HepG2 (cell line): ENCODE data around the gene TEX101. TPM values are rescaled to one million over a fixed set of nuclear protein-coding genes. Genes with fewer than 3 reads are reported as not detected.

Experiments
- FOXA1 ChIP-seq, 2 experiments: fragments of 450-650 bp in 1 of 2; sonication (generic) in 1 of 2; formaldehyde crosslinking in 1 of 2; IDR thresholded peaks; 2 replicates each; pipeline versions ENCODE4 v1.4.0 to v1.6.1; 2016 to 2020; ENCODE audit warnings: missing genetic modification reagents in 1 of 2
- GABPB1 ChIP-seq: IDR thresholded peaks from 2 replicates; pipeline ENCODE4 v1.6.1; 2016; ENCODE audit warnings: mild to moderate bottlenecking, missing genetic modification reagents, moderate library complexity, missing compliant biosample characterization
- HOXA3 ChIP-seq: sonication (generic); formaldehyde crosslinking; IDR thresholded peaks from 2 replicates; pipeline ENCODE4 v1.5.0; 2020; ENCODE audit warnings: missing genetic modification reagents
- LBX2 ChIP-seq: sonication (generic); formaldehyde crosslinking; IDR thresholded peaks from 2 replicates; pipeline ENCODE4 v1.5.0; 2020; ENCODE audit warnings: missing genetic modification reagents, mild to moderate bottlenecking, borderline replicate concordance
- MED1 ChIP-seq: sonication (generic); formaldehyde crosslinking; IDR thresholded peaks from 2 replicates; pipeline ENCODE4 v1.4.0; 2020; ENCODE audit warnings: missing genetic modification reagents
- NKX3-1 ChIP-seq: sonication (generic); formaldehyde crosslinking; IDR thresholded peaks from 2 replicates; pipeline ENCODE4 v1.5.0; 2020; ENCODE audit warnings: missing genetic modification reagents
- ZEB1 ChIP-seq: IDR thresholded peaks from 2 replicates; pipeline ENCODE4 v1.6.1; 2012; ENCODE audit warnings: mild to moderate bottlenecking, low read depth, inconsistent platforms; ENCODE audit not compliant: insufficient replicate concordance
- ZFP37 ChIP-seq: sonication (generic); formaldehyde crosslinking; IDR thresholded peaks from 2 replicates; pipeline ENCODE4 v1.4.0; 2020; ENCODE audit warnings: missing genetic modification reagents, borderline replicate concordance
- ZHX2 ChIP-seq, 2 experiments: sonication (generic) in 1 of 2; formaldehyde crosslinking in 1 of 2; IDR thresholded peaks; 2 replicates each; pipeline versions ENCODE4 v1.6.1 to v1.9.0; 2014 to 2022; ENCODE audit warnings: antibody characterized with exemption in 1 of 2, borderline replicate concordance in 1 of 2, inconsistent platforms in 1 of 2, low read depth in 1 of 2, missing genetic modification reagents in 1 of 2
- ZNF180 ChIP-seq: sonication (generic); formaldehyde crosslinking; IDR thresholded peaks from 2 replicates; pipeline ENCODE4 v1.4.0; 2020; ENCODE audit warnings: low read depth, missing genetic modification reagents, borderline replicate concordance
- ZNF280B ChIP-seq: sonication (generic); formaldehyde crosslinking; IDR thresholded peaks from 2 replicates; pipeline ENCODE4 v1.5.0; 2020; ENCODE audit warnings: missing genetic modification reagents, mild to moderate bottlenecking, borderline replicate concordance
- ZNF329 ChIP-seq: sonication (generic); formaldehyde crosslinking; IDR thresholded peaks from 2 replicates; pipeline ENCODE4 v1.9.0; 2021; ENCODE audit warnings: low read depth, mild to moderate bottlenecking, missing genetic modification reagents
- ZNF572 ChIP-seq: sonication (generic); formaldehyde crosslinking; IDR thresholded peaks from 2 replicates; pipeline ENCODE4 v1.5.1; 2020; ENCODE audit warnings: mild to moderate bottlenecking, missing genetic modification reagents
- ZNF761 ChIP-seq: sonication (generic); formaldehyde crosslinking; conservative IDR thresholded peaks from 2 replicates; pipeline ENCODE4 v1.4.0; 2020; ENCODE audit warnings: mild to moderate bottlenecking, missing genetic modification reagents
- polyA plus RNA-seq, 8 experiments: library from polyadenylated mRNA; depleted of rRNA in 3 of 8; stranded (reverse) in 7 of 8; unstranded in 1 of 8; fragments of >200 nt; fragmentation: Illumina TruSeq in 4 of 8; extraction: Trizol in 4 of 8; gene quantifications; 2 replicates each; pipeline versions ENCODE4 v1.2.1 to v1.2.3, GENCODE V29; 2011 to 2016; ENCODE audit warnings: low read depth in 4 of 8, missing spikeins in 1 of 8, mixed read lengths in 1 of 8; ENCODE audit not compliant: insufficient read depth in 1 of 8
- total RNA-seq, 5 experiments: library from RNA; depleted of rRNA; stranded (reverse); fragments of >200 nt; fragmentation: Illumina TruSeq; extraction: Trizol; gene quantifications; 2 replicates each; pipeline ENCODE4 v1.2.3, GENCODE V29; 2016; ENCODE audit warnings: low read depth in 1 of 5
- TF ChIP-seq, protein P1 (sequence below): sonication (generic); formaldehyde crosslinking; IDR thresholded peaks from 2 replicates; pipeline ENCODE4 v1.4.0; 2020; ENCODE audit warnings: missing genetic modification reagents
- TF ChIP-seq, protein P2 (sequence below): sonication (generic); formaldehyde crosslinking; IDR thresholded peaks from 2 replicates; pipeline ENCODE4 v1.4.0; 2020; ENCODE audit warnings: missing genetic modification reagents

Gene TEX101
- total and polyA plus RNA-seq, 2 of the 13 experiments (the other 11 are each of a cell fraction or from before 2014, with no cell fraction given) = not detected

DNA sequence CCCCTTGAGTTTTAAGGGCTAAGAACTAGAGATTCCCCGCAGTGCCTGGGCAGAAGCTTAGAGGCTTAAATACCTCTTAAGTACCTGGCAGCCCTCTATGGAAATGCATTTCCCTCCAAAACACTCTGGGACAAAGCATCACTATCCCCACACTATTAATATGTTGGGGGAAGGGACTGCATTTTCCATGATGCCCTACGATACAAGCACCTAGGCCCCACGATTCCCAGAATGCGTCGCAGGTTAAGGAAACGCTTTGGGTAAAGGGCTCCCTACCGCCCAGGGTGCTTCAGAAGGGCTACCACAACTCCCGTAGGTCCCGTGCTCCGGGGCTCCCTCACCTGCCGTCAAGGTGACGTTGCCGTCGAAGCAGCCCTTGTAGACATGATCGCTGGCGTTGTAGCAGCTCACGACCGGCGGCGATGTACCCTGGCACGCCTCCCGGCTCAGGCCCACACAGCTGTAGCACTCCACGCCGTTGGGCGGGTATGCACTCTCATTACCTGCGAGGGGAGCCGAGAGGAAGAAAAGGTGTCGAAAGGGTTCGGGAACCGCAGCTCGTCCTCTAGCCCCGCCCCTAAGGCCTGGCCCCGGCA lies 48.2 kb downstream of the TEX101 start (continued):
- TF ChIP-seq, protein P1, sequence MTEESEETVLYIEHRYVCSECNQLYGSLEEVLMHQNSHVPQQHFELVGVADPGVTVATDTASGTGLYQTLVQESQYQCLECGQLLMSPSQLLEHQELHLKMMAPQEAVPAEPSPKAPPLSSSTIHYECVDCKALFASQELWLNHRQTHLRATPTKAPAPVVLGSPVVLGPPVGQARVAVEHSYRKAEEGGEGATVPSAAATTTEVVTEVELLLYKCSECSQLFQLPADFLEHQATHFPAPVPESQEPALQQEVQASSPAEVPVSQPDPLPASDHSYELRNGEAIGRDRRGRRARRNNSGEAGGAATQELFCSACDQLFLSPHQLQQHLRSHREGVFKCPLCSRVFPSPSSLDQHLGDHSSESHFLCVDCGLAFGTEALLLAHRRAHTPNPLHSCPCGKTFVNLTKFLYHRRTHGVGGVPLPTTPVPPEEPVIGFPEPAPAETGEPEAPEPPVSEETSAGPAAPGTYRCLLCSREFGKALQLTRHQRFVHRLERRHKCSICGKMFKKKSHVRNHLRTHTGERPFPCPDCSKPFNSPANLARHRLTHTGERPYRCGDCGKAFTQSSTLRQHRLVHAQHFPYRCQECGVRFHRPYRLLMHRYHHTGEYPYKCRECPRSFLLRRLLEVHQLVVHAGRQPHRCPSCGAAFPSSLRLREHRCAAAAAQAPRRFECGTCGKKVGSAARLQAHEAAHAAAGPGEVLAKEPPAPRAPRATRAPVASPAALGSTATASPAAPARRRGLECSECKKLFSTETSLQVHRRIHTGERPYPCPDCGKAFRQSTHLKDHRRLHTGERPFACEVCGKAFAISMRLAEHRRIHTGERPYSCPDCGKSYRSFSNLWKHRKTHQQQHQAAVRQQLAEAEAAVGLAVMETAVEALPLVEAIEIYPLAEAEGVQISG (CRISPR knock-in tag) = peak; percentile 23
- TF ChIP-seq NKX3-1 (0 out of 2 replicates have a peak, but pooled peaks have one; percentile 60), ZFP37 (CRISPR knock-in tag) (no peak), ZNF761 (no peak), ZNF329 (CRISPR knock-in tag) (no peak), HOXA3 (CRISPR knock-in tag) (peak; percentile 32; the same call in 1 of the 2 replicates), ZNF180 (peak; percentile 59; the same call in 1 of the 2 replicates), ZEB1 (peak; percentile 58), GABPB1 (CRISPR knock-in tag) (peak; percentile 26; the same call in 1 of the 2 replicates), MED1 (CRISPR knock-in tag) (peak; percentile 18; the same call in 1 of the 2 replicates), FOXA1 (IDR thresholded peaks at IDR 0.05) (no peak), FOXA1 (CRISPR knock-in tag; IDR thresholded peaks at IDR 0.05) (peak; percentile 3; the same call in 1 of the 2 replicates), ZHX2 (IDR thresholded peaks at IDR 0.05; ENCODE audit: low read depth) (no peak), ZHX2 (CRISPR knock-in tag; IDR thresholded peaks at IDR 0.05; ENCODE audit: borderline replicate concordance) (no peak), ZNF280B (CRISPR knock-in tag) (peak; percentile 33; the same call in 1 of the 2 replicates), ZNF572 (no peak), LBX2 (CRISPR knock-in tag) (peak; percentile 34; the same call in 1 of the 2 replicates)
- TF ChIP-seq, protein P2, sequence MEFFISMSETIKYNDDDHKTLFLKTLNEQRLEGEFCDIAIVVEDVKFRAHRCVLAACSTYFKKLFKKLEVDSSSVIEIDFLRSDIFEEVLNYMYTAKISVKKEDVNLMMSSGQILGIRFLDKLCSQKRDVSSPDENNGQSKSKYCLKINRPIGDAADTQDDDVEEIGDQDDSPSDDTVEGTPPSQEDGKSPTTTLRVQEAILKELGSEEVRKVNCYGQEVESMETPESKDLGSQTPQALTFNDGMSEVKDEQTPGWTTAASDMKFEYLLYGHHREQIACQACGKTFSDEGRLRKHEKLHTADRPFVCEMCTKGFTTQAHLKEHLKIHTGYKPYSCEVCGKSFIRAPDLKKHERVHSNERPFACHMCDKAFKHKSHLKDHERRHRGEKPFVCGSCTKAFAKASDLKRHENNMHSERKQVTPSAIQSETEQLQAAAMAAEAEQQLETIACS (CRISPR knock-in tag) = no peak
